ENCODE results near the gene DNMBP. TPM values are rescaled to one million over a fixed set of nuclear protein-coding genes. Genes with fewer than 3 reads are reported as not detected.

Gene DNMBP
- total and polyA plus RNA-seq, 2 donors (not counting 3 experiments of a cell fraction or from before 2014, with no cell fraction given), result 32.0 to 53.4 TPM

DNA sequence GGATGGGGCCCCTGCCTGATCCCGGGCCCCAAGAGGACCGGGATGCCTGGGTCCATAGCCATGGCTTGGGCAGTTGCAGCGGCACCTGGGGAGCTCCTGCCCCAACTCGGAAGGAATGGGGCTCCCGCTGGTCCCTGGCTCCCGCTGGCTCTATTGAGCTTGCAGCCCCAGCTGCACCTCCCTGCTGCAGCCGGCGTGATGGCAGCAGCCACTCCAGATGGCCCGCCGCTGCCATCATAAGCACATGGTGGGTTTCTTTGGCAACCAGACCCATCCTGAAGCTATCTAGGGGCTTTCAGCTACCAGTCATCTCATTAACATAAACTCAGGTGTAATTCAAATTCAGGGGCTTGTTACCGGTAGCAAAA is 11.1 kb upstream of the DNMBP start:
- Histone ChIP-seq H3K36me3 (ENCODE audit: control insufficient read depth in 2 of 2, extremely low read depth in 1 of 2, insufficient read depth in 2 of 2, low read length in 2 of 2) (no peaks in the 10 kb centered on the region), H3K4me1 (ENCODE audit: control insufficient read depth, extremely low read depth, insufficient read depth, low read length) (no peaks in the 10 kb centered on the region), H3K27me3 (ENCODE audit: control insufficient read depth in 2 of 2, insufficient read depth in 2 of 2, low read length in 2 of 2) (peaks cover 0 to 2% of the 10 kb centered on the region in 2 experiments), H2AFZ (ENCODE audit: low read depth, low read length) (no peak overlapping the region), H3K9ac (replicated peaks; ENCODE audit: extremely low read depth, insufficient read depth, low read length) (no peak overlapping the region), H3K79me2 (ENCODE audit: control insufficient read depth, insufficient read depth, low read length) (no peaks in the 10 kb centered on the region), H3K4me3 (replicated peaks in 1 of 3; ENCODE audit: insufficient read depth in 1 of 3, low read depth in 1 of 3, low read length in 3 of 3) (no peak overlapping the region), H3K9me3 (replicated peaks; ENCODE audit: control insufficient read depth, insufficient read depth, low read length) (no peaks in the 10 kb centered on the region), H3K9me1 (replicated peaks; ENCODE audit: control insufficient read depth, extremely low read depth, insufficient read depth, low read length) (no peaks in the 10 kb centered on the region), H4K20me1 (replicated peaks; ENCODE audit: control insufficient read depth, extremely low read depth, insufficient read depth, low read length) (no peaks in the 10 kb centered on the region), H3K4me2 (ENCODE audit: insufficient read depth, low read length) (no peak overlapping the region), H3K27ac (ENCODE audit: insufficient read depth, low read depth, low read length) (no peak overlapping the region)
- BruUV-seq (replicated peaks), result no TSS peak
- no peak for DNase-seq (ENCODE audit: low read depth, low spot score)
- CTCF ChIA-PET, result interaction anchor here (0.9 to 2.9 kb wide), 6 partner anchors 11 to 175 kb away, joined by 3 to 21 read pairs (median 3); partner anchors contain the start of gene DNMBP
- FAIRE-seq, result no peak
- POLR2A ChIA-PET, result no interaction called here
- TF ChIP-seq, protein P1, sequence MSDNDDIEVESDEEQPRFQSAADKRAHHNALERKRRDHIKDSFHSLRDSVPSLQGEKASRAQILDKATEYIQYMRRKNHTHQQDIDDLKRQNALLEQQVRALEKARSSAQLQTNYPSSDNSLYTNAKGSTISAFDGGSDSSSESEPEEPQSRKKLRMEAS (IDR thresholded peaks at IDR 0.05; ENCODE audit: insufficient read depth, insufficient read length), result no peak
- TF ChIP-seq GATA2 (IDR thresholded peaks at IDR 0.05; ENCODE audit: insufficient read depth, insufficient read length, low read depth, low read length) (no peak), POLR2A (IDR thresholded peaks at IDR 0.05; ENCODE audit: low read depth, low read length) (no peak), EZH2 (IDR thresholded peaks at IDR 0.05; ENCODE audit: borderline replicate concordance, low read depth, low read length, severe bottlenecking) (no peak), MYC (IDR thresholded peaks at IDR 0.05; ENCODE audit: low read depth, low read length) (no peak), FOS (IDR thresholded peaks at IDR 0.05; ENCODE audit: borderline replicate concordance, insufficient read depth, low read length) (no peak), JUN (IDR thresholded peaks at IDR 0.05; ENCODE audit: borderline replicate concordance, insufficient read depth, insufficient read length, low read depth) (no peak), POLR2AphosphoS5 (IDR thresholded peaks at IDR 0.05; ENCODE audit: insufficient read depth, low read depth, low read length) (no peak)
- TF ChIP-seq, protein P2, sequence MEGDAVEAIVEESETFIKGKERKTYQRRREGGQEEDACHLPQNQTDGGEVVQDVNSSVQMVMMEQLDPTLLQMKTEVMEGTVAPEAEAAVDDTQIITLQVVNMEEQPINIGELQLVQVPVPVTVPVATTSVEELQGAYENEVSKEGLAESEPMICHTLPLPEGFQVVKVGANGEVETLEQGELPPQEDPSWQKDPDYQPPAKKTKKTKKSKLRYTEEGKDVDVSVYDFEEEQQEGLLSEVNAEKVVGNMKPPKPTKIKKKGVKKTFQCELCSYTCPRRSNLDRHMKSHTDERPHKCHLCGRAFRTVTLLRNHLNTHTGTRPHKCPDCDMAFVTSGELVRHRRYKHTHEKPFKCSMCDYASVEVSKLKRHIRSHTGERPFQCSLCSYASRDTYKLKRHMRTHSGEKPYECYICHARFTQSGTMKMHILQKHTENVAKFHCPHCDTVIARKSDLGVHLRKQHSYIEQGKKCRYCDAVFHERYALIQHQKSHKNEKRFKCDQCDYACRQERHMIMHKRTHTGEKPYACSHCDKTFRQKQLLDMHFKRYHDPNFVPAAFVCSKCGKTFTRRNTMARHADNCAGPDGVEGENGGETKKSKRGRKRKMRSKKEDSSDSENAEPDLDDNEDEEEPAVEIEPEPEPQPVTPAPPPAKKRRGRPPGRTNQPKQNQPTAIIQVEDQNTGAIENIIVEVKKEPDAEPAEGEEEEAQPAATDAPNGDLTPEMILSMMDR (IDR thresholded peaks at IDR 0.05; ENCODE audit: extremely low read depth in 1 of 2, insufficient read depth in 1 of 2, low read depth in 1 of 2, low read length in 2 of 2), result no peak
- dilution Hi-C loops (cut with MboI; ENCODE audit: extremely low pct_ligation_motif_present, low sequenced_read_pairs), result no loop called here
- intact Hi-C loops (cut with micrococcal nuclease), result no loop called here

Data from endothelial cell of umbilical vein (primary cell).